Stomach smooth muscle (tissue), 2 donors: ENCODE data around the gene GPR149.

Experiments
- H3K27ac ChIP-seq: one replicate; pipeline ENCODE4 v1.7.0; 2013; ENCODE audit warnings: mild to moderate bottlenecking, low read length, inconsistent platforms
- H3K27me3 ChIP-seq, 2 donors: one replicate each; pipeline ENCODE4 v1.7.0; 2013; ENCODE audit warnings: low read length in 2 of 2; ENCODE audit not compliant: insufficient read depth in 2 of 2, control insufficient read depth in 1 of 2
- H3K36me3 ChIP-seq, 2 donors: one replicate each; pipeline ENCODE4 v1.7.0; 2013; ENCODE audit warnings: low read length in 2 of 2; ENCODE audit not compliant: control insufficient read depth in 2 of 2, insufficient read depth in 2 of 2
- H3K4me1 ChIP-seq: one replicate; pipeline ENCODE4 v1.7.0; 2013; ENCODE audit warnings: low read length; ENCODE audit not compliant: control insufficient read depth, insufficient read depth
- H3K4me3 ChIP-seq, 2 donors: one replicate each; pipeline ENCODE4 v1.7.0; 2013; ENCODE audit warnings: low read length in 2 of 2
- H3K9ac ChIP-seq, 2 donors: one replicate each; pipeline ENCODE4 v1.7.0; 2013; ENCODE audit warnings: low read length in 2 of 2, mild to moderate bottlenecking in 1 of 2
- H3K9me3 ChIP-seq, 2 donors: one replicate each; pipeline ENCODE4 v1.7.0; 2013; ENCODE audit warnings: low read length in 2 of 2; ENCODE audit not compliant: control insufficient read depth in 2 of 2
- donor health status: healthy.
- donor health status: Pancreatic carcinoma.

GPR149 gene

DNA sequence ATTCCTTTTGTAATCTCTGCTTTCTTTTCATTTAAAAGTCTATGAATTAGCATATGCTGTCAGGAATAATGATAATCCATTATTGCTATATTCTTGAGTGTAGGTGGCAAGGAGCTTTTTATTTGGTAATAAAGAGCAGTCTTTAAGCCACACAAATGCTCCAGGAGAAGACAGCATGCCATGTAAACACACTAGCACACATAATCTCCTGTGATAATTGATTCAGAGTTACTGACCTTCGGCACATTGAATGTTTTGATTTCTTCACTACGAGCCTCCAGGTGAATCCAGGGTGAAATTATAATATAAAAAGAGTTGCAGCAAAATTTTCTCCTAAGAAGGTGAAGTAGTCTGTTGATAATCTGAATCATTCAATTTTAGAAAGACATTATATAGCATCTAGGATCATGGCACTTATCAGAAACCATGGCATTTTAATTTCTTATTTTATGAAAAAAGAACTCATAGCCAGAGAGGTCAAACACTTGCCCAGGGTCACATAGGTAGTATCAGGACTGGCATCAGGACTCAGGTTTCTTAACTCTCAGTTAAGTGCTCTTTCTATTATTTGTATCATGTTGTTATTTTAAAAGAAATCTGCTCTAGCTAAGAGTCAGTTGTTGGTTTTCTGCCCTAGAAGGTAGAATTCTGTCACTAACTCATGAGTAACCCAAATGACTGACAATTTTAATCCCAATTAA lies 84.4 kb downstream of the GPR149 start:
- no peaks in the 10 kb centered on the region for H3K27me3 ChIP-seq
- H3K9me3 ChIP-seq, result no peaks in the 10 kb centered on the region
- H3K4me3 ChIP-seq, result no peak overlapping the region
- no peak overlapping the region for H3K9ac ChIP-seq
- H3K4me1 ChIP-seq, result no peaks in the 10 kb centered on the region
- H3K27ac ChIP-seq, result no peak overlapping the region
- H3K36me3 ChIP-seq, result no peaks in the 10 kb centered on the region

DNA sequence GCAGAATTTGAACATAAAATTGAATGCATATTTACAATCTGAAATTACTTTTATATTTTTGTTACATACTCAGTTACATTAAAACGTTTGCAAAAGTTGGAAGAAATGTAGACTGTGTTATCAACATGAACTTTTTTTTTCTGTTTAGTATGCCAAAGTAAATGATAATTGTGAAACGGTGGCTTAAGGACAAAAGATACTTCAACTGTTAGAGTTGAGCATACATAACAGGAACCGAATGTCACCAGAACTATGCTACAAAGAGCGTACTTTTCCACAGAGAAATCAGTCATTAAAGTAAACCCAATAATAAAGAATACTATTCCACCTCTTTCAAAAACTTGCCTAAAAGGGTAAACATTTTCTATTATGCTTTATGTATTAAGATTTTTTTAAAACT lies 91.4 kb downstream of the GPR149 start:
- Histone ChIP-seq H3K4me3 (no peak overlapping the region), H3K9me3 (no peaks in the 10 kb centered on the region), H3K27ac (no peak overlapping the region), H3K9ac (no peak overlapping the region), H3K27me3 (no peaks in the 10 kb centered on the region), H3K36me3 (no peaks in the 10 kb centered on the region), H3K4me1 (no peaks in the 10 kb centered on the region)

- Histone ChIP-seq H3K27ac (no peak overlapping the region), H3K4me1 (no peaks in the 10 kb centered on the region), H3K36me3 (no peaks in the 10 kb centered on the region), H3K9me3 (no peaks in the 10 kb centered on the region), H3K9ac (no peak overlapping the region), H3K4me3 (no peak overlapping the region), H3K27me3 (no peaks in the 10 kb centered on the region)
Observed at GRCh38 chr3:154338008-154338407, 92.0 kb downstream of the GPR149 start.

DNA sequence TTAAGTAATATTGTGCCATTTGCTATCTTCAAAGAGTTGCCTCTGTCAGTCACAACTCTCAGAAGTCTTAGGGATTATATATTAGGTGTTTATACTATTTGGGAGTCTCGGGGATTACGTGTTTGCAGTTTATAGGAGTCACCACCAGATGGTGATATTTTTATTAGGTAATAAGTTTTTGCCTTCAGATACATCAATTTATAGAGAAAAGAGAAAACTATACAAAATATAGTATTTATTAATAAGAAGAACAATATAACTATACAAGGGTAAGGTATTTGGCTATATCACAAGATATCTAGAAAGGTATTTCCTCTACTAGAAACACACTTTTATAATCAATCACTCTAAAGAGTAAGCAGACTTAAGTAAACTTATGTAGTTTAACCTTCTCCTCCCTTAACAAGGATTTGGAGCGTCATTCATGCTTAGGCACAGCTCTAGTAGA lies 95.0 kb downstream of the GPR149 start:
- H3K4me1 ChIP-seq, result no peaks in the 10 kb centered on the region
- no peak overlapping the region for H3K27ac ChIP-seq
- H3K9me3 ChIP-seq, result no peaks in the 10 kb centered on the region
- H3K4me3 ChIP-seq, result no peak overlapping the region
- no peak overlapping the region for H3K9ac ChIP-seq
- H3K27me3 ChIP-seq, result no peaks in the 10 kb centered on the region
- H3K36me3 ChIP-seq, result no peaks in the 10 kb centered on the region

- Histone ChIP-seq H3K4me1 (no peaks in the 10 kb centered on the region), H3K4me3 (no peak overlapping the region), H3K27ac (no peak overlapping the region), H3K9ac (no peak overlapping the region), H3K9me3 (no peaks in the 10 kb centered on the region), H3K36me3 (no peaks in the 10 kb centered on the region), H3K27me3 (no peaks in the 10 kb centered on the region)
Observed at GRCh38 chr3:154327871-154328270, 102.1 kb downstream of the GPR149 start.

DNA sequence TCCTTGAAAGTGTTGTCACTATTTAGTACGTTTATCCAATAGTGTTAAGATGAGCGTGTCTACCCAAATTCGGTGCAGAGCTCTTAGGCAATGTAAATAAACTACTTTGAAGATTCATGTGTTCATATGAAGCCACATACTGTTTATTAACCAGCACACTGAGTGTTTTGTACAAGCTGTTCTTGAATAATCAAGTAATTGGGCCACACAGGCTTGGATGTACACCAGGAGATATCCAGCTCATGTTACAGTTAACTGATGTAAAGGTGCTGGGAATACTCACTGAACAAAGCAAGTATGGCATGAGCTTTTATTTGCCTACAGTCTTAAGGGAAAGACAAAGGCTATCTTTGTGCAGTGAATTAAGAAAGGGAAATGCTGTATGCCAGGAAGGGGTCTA lies 105.1 kb downstream of the GPR149 start:
- Histone ChIP-seq H3K4me1 (no peaks in the 10 kb centered on the region), H3K36me3 (no peaks in the 10 kb centered on the region), H3K9ac (peak overlapping the region; percentile 93 to 96), H3K9me3 (no peaks in the 10 kb centered on the region), H3K27me3 (no peaks in the 10 kb centered on the region), H3K4me3 (peak overlapping the region; percentile 78 to 99), H3K27ac (peak overlapping the region; percentile 89)

- Histone ChIP-seq H3K36me3 (no peaks in the 10 kb centered on the region), H3K27ac (peak within 1 kb of the TSS; percentile 89), H3K4me1 (no peaks in the 10 kb centered on the region), H3K4me3 (peak within 1 kb of the TSS; percentile 78 to 99), H3K9me3 (no peaks in the 10 kb centered on the region), H3K9ac (peak within 1 kb of the TSS; percentile 93 to 96), H3K27me3 (no peaks in the 10 kb centered on the region)
Observed at GRCh38 chr3:154323891-154324738, 105.9 kb downstream of the GPR149 start, which contains the start of gene DHX36. Gene DHX36, minus strand, starts transcription at chr3:154324487. Its CDS starts 71 bp downstream, at chr3:154324416.

DNA sequence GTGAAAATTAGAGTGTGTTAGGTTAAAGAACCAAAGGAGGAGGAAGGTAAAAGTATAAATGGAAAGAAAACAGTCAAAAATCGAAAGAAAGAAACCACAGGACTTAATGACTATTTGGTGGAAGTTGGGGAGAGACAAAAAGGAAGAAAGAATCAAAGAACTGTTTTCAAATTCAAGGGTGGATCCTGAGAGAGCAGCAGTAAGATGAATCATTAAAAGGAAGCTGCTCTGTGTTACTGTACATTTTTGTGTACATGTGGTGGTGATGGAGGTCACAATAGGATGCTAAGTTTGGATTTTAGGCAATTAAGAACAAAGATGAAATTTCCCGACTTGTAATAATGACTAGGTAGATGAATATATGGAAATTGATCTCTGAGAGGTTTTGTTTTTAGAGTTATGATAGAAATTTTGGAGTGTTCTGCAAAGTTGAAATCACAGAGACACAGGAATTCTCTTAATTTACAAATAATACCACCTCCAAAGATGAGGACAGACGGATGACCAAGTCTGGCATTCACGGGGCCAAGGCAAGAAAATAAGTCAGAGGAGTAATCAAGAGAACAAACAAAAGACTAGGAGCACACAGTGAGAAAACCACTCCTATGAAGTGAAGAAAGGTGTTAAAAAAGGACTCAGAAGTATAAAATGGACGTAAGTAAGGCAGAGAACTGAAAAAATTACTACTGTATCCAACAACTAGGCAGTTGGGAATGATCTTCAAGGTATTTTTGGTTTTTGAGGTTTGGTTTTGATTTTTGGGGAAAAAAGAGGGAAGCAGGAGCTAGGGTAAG lies 112.8 kb downstream of the GPR149 start:
- no peak overlapping the region for H3K4me3 ChIP-seq
- no peaks in the 10 kb centered on the region for H3K9me3 ChIP-seq
- H3K27me3 ChIP-seq, result no peaks in the 10 kb centered on the region
- H3K4me1 ChIP-seq, result no peaks in the 10 kb centered on the region
- no peak overlapping the region for H3K9ac ChIP-seq
- no peak overlapping the region for H3K27ac ChIP-seq
- peaks cover 0 to 22% of the 10 kb centered on the region in 2 donors for H3K36me3 ChIP-seq

GRCh38 chr3:154314152-154314551 lies 115.8 kb downstream of the GPR149 start:
- H3K4me3 ChIP-seq, result no peak overlapping the region
- H3K27ac ChIP-seq, result no peak overlapping the region
- peaks cover 0 to 22% of the 10 kb centered on the region in 2 donors for H3K36me3 ChIP-seq
- H3K27me3 ChIP-seq, result no peaks in the 10 kb centered on the region
- no peaks in the 10 kb centered on the region for H3K9me3 ChIP-seq
- no peak overlapping the region for H3K9ac ChIP-seq
- no peaks in the 10 kb centered on the region for H3K4me1 ChIP-seq

DNA sequence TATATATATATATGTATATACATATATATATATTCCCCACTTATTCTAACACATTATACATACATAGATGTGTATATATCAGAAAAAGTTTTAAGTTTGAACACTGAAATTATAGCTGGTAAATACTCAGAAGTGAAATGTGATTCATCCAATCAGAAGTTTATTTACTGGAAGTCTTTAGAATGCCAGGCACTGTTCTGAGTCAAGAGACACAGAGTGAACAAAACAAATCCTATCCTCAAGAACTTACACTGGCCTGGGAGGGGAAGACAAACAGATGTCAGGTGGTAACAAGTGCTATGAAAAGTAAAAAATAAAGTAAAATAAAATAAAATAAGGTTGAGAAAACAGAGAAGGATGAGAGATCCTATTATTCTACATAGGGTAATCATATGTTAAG lies 119.2 kb downstream of the GPR149 start:
- no peak overlapping the region for H3K9ac ChIP-seq
- peaks cover 5 to 27% of the 10 kb centered on the region in 2 donors for H3K36me3 ChIP-seq
- H3K4me1 ChIP-seq, result no peaks in the 10 kb centered on the region
- no peak overlapping the region for H3K4me3 ChIP-seq
- no peaks in the 10 kb centered on the region for H3K9me3 ChIP-seq
- no peaks in the 10 kb centered on the region for H3K27me3 ChIP-seq
- H3K27ac ChIP-seq, result no peak overlapping the region
